Hippocampal formation (tissue), 2 donors: Measurements from ENCODE around the gene GPR107.
A peak's percentile ranks its signal among the peaks of the same experiment; 100 is the strongest.

Experiments
- DNase-seq, 2 donors: peaks; one replicate each; lab custom pipeline; 2025; lab: John Stamatoyannopoulos, UW

The GPR107 gene

DNA sequence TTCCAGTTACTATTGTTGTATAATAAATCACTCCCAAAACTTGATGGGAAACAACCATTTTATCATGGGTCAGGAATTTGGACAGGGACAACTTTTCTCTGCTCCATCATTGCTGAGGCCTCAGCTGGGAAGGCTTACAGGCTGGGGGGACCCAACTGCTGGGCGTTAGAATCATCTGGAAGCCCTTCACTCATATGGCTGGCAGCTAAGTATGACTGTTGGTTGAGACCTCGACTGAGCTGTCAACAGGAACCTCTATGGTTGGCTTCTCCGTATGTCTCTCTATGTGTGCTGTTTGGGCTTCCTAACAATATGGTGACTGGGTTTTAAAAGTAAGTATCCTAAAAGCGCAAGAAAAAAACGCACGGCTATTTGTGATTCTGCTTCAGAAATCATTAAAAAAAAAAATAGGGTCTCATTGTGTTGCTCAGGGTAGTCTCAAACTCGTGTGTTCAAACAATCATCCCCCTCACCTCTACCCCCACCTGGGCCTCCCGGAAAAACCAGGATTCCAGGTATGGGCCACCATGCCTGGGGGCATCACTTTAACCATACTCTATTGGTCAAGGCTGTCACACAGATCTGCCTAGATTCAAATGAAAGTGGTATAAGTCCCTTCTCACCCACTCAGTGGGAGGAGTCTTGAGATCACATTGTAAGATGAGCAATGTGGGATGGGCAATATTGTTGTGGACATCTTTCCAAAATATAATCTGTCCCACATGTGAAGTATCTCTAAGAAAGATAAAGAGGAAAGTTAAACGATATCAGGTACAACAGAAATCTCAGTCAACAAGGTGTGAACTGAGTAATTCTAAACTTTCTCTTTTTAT is 26.0 kb upstream of the GPR107 start:
- no peak for DNase-seq

GRCh38 chr9:130028493-130029222 is 25.0 kb upstream of the GPR107 start:
- no peak for DNase-seq

- DNase-seq, result no peak
These were observed 24.3 kb upstream of the GPR107 start for GRCh38 chr9:130029223-130029973.

DNA sequence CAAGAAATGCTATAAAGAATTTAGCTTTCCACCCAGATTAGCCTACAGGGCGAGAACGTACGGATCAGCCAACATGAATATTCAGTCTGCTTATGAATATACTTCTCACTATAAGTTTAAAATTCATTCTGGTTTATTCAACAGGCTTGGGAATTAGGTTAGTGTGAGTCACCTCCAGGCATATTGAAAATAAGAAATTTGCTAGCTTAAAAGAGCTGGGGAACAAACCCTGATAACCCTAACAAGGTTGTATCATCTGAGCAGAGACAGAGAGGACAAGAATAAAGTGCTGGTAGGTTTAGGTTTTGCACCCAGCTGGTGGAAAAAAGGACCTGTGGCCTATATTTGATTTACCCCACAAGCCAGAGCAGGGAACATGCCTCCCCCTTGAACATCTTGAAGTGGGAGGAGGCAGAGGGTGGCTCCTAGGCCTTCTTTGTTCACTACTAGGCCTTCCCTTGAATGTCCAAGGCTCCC is 23.0 kb upstream of the GPR107 start:
- no peak for DNase-seq

DNA sequence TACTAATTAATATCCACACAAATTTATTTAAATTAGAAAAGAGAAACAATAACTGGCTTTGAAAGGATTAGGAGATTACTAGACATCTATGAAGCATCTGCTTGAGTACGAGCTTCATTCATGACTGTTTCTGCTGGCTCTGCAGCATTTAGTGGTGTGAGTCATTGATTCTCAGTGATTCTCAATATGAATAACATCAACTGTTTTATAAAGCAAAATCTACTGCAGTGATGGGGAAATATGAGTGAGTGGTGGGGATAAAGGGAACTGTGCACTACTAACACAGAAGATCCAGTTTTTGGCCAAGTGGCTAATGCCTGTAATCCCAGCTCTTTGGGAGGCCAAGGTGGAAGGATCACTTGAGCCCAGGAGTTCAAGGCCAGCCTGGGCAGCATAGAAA is 19.1 kb upstream of the GPR107 start:
- no peak for DNase-seq

DNA sequence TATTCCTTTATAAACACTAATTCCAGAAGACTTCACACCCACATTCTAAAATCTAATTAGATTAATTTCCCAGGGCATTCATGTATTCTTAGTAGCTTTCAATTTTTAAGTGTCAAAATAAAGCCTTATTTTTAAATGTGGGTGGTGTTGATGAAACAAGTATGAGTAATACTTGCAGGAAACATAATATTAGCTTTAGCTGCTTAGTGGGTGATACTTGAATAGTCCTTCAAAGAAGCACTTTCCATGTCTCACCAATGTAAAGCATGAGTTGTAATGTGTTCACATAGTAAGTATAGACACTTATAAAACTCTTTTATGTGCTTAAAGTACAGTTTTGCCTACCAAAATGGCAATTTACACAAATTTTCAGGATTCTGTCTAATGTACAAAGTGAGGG is 17.6 kb upstream of the GPR107 start:
- DNase-seq, result no peak

DNA sequence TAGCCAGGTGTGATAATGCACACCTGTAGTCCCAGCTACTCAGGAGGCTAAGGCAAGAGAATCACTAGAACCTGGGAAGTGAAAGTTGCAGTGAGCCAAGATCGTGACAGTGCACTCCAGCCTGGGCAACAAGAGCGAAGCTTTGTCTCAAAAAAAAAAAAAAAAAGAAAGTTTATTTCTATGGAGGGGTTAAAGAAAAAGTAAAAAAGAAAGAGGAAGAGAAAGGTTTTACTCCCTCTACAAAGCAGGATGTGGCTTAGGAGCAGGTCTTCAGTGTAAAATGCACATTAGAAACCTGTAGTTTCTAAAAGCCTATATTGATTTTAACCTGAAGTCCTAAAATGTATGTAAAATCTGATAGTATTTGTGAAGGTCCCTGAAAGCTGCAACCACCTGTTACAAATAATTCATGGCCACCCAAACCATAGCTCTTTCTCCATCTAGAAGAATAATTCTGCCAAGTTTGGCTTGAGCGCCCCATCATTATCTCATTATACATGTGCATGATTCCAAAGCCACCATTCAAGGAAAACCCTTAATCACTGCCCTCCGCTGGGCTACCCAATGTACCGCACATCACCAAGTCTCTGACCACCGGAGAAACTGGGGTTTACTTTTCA is 14.1 kb upstream of the GPR107 start:
- peak in 1 of 2 donors; percentile 27 for DNase-seq

GRCh38 chr9:130040984-130041647 is 12.6 kb upstream of the GPR107 start:
- DNase-seq, result no peak

DNA sequence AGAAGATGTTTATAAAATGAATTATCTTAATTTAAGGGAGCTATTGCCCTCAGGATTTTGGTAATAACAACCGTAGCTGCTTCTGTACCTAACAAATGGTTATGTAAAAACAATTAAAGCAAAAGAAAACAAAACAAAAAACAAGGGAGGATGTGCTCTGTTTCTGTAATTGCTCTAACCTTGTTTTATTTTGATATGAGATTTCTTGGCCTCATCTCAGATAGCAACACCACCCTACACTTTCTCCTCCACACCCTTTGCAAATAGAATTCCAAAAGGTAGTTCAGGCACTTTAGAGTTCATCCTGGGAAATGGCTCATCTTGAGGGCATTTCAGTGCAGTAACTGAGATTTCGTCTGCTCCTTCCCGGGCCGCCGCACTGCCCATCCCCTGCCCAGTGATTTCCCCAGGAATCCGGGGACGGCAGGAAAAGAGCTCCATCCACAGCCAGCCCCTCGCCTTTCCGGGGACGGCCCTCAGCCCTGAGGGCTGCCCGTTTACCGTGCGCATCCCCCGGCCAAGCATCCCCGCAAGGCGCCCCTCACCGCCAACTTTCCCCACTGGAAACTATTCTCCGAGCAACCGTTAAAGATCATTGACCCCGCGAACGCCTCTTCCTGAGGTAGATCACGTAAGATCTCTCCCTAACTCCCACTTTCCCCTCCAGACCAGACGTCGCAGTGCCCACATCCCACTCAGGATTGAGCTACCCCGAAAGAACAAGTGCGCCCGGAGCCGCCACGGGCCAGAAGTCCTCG is 11.9 kb upstream of the GPR107 start:
- DNase-seq, result peak in 1 of 2 donors; percentile 37

GRCh38 chr9:130042406-130042884 is 11.3 kb upstream of the GPR107 start:
- DNase-seq, result peak in 1 of 2 donors; percentile 42

- DNase-seq, result peak; percentile 68 to 87
These were observed 10.6 kb upstream of the GPR107 start, which contains the start of gene FNBP1 for GRCh38 chr9:130042885-130043653. Gene FNBP1, minus strand, starts transcription at chr9:130043189. Its CDS starts 214 bp downstream, at chr9:130042975.

GRCh38 chr9:130043654-130044623 is 9.8 kb upstream of the GPR107 start:
- no peak for DNase-seq

GRCh38 chr9:130045725-130046450 is 7.8 kb upstream of the GPR107 start:
- no peak for DNase-seq

- no peak for DNase-seq
These were observed 4.1 kb upstream of the GPR107 start for GRCh38 chr9:130049431-130050210.

DNA sequence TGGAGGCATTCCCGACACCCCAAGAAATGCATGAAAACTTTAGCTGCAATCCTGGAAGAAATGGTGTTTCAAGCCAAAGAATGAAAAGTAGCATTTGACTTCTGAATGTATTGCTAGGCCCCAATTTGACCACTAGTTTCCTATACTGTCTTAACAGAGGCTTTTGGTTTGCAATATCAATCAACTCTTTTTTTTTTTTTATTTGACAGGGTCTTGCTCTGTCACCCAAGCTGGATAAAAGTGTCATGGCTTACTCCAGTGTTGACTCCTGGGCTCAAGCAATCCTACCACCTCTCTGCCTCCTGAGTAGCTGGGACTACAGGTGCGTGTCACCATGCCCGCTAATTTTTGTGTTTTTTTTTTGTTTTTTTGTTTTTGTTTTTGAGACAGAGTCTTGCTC is 3.2 kb upstream of the GPR107 start:
- no peak for DNase-seq

DNA sequence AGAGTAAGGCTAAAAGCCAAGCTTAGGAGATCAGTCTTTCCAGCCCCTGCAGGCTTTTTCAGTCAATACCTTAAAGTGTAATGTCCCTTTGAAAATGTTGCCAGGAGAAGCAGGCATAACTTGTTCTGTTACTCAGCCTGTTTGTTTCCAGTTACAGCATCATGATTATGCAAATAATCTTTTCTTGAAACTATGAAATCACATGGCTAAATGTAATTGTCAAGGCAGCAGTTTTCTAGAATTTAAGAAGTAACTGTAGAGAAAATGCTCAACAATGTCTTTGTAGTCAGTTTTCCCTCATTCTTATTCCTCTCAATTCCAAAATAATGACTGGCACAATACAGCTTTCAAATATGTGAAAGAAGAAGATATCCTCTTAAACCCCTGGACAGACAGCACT is 1.9 kb upstream of the GPR107 start:
- no peak for DNase-seq

DNA sequence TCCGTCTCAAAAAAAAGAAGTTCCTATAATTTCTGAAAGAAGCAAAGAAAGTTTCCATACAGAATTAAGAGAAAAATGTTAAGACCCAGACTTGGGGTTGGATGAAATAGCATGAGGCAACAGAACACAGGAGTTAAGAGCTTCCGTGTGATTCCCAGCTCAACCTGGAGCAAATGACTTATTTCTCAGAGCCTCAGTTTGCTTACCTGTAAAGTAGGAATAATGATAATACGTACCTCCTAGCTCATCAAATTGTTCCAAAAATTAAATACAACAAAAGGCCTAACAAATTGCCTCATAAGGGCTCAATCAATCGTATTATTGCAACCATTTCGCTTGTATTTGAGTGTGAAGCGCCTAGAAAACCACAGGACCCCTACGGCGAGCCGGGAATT is 600 bp upstream of the GPR107 start:
- no peak for DNase-seq
